Left ventricle myocardium inferior (tissue), 1 donor: ENCODE data around the gene TMEM126A. TPM values are rescaled to one million over a fixed set of nuclear protein-coding genes. Genes with fewer than 3 reads are reported as not detected.

Source experiments
- DNase-seq: peaks from one replicate; pipeline ENCODE4 v3.0.0-alpha.2; 2020
- H3K27ac ChIP-seq: fragments of 200-600 bp; replicated peaks from 2 replicates; pipeline ENCODE4 v1.8.0; 2021
- H3K27me3 ChIP-seq: fragments of 200-600 bp; 2 replicates; pipeline ENCODE4 v1.8.0; 2021; ENCODE audit warnings: low read depth
- H3K36me3 ChIP-seq: fragments of 200-600 bp; 2 replicates; pipeline ENCODE4 v1.8.0; 2021
- H3K4me1 ChIP-seq: fragments of 200-600 bp; 2 replicates; pipeline ENCODE4 v1.8.0; 2021
- H3K4me3 ChIP-seq: fragments of 200-600 bp; 2 replicates; pipeline ENCODE4 v1.8.0; 2021; ENCODE audit warnings: mild to moderate bottlenecking, moderate library complexity
- H3K9me3 ChIP-seq: fragments of 200-600 bp; replicated peaks from 2 replicates; pipeline ENCODE4 v1.8.0; 2021
- intact Hi-C: fragments of 100-400 bp; cut with micrococcal nuclease; formaldehyde crosslinking; loops from one replicate; pipeline ENCODE4 v1.11.0; 2022
- total RNA-seq: library from RNA; stranded (reverse); fragmentation: NEBNext Ultra II Directional; extraction: Animal tissue kit (Norgen Biotek cat#: 25700); gene quantifications from one replicate; pipeline ENCODE4 v1.2.1, GENCODE V29; 2021
- TF ChIP-seq, protein P1 (sequence below): fragments of 200-600 bp; IDR thresholded peaks from 2 replicates; pipeline ENCODE4 v1.8.0; 2021; ENCODE audit warnings: antibody characterized with exemption, mild to moderate bottlenecking, borderline replicate concordance
- donor health status: DM: no; HTN: yes; CAD: no; lungs with severe emphysema.

Gene TMEM126A
- total RNA-seq, 1 donor from 2014 or later: 75.2 TPM

DNA sequence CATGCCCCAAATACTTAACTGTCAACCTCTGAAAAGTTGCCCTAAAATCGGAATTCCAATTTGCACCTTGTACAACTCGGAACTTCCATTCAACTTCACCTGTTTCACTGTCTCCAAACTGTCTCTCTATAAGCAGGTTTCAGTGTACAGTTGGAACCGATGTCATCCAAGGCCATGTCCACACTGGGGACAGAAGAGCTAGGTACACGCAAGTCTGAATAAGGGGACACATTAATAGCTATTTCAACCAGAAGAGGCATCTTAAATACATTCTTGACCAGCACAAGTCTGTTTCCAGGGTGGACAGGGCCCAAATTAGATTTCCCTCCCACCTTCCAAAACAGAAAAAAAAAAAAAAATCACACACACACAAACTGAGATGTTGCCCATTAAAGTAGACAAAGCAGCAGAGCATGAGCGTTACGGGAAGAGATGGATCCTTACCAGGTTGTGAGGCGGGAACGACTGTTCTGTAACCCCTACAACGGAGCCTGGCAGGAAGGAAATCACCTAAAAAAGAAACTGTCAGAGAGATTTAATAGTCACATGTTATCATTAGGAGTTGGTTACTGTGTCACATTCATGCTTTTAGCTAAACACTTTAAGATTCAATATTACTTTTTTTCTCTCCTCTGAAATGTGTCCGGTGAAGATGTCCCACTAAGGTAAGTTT, 15.4 kb downstream of the TMEM126A start:
- no peaks in the 10 kb centered on the region for H3K27me3 ChIP-seq
- peaks cover 19% of the 10 kb centered on the region for H3K36me3 ChIP-seq
- intact Hi-C loops: no loop called here
- peak overlapping the region; percentile 95 for H3K27ac ChIP-seq
- no peaks in the 10 kb centered on the region for H3K9me3 ChIP-seq
- DNase-seq: no peak
- TF ChIP-seq, protein P1, sequence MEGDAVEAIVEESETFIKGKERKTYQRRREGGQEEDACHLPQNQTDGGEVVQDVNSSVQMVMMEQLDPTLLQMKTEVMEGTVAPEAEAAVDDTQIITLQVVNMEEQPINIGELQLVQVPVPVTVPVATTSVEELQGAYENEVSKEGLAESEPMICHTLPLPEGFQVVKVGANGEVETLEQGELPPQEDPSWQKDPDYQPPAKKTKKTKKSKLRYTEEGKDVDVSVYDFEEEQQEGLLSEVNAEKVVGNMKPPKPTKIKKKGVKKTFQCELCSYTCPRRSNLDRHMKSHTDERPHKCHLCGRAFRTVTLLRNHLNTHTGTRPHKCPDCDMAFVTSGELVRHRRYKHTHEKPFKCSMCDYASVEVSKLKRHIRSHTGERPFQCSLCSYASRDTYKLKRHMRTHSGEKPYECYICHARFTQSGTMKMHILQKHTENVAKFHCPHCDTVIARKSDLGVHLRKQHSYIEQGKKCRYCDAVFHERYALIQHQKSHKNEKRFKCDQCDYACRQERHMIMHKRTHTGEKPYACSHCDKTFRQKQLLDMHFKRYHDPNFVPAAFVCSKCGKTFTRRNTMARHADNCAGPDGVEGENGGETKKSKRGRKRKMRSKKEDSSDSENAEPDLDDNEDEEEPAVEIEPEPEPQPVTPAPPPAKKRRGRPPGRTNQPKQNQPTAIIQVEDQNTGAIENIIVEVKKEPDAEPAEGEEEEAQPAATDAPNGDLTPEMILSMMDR: no peak
- peaks cover 71% of the 10 kb centered on the region for H3K4me1 ChIP-seq
- H3K4me3 ChIP-seq: peak overlapping the region; percentile 88

DNA sequence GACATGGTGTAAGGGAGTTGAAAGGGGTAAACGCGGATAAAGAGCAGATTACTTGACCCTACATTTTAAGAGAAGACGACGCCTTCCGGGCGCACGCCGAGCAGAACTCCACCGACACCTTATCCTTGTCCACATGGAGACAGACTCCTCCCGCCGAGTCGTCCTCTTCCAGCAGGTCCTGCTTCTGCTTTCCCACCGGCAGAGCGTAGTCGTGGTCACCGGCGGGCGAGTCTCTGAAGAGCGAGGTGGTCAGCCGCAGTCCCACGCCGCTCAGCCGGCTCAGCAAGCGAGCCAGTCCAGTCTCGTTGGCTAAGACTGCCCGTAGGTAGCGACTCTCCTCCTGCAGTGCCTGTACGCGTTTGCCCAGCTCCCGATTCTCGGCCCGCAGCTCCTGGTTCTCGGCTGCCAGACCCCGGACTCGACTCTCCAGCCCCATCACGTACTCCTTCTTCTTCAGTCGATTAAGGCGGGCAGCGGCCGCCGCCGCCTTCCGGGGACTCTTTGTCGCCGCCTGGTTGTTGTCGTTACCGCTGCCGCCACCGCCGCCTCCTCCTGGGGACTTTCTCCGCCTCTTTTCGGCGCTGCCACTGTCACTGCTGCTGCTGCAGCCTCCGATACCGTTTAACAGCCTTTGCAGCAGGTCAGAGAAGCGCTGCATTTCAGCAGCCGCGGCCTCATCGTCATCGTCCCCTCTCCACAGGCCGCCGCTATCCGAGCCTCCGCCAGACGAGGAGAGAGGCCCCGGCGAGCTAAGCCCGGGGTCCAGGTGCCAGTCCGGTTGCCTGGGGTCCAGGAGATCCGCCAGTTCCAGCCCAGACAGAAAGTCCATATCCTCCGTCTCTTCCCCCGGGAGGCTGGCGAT, 16.2 kb downstream of the TMEM126A start:
- H3K4me1 ChIP-seq: peaks cover 63% of the 10 kb centered on the region

DNA sequence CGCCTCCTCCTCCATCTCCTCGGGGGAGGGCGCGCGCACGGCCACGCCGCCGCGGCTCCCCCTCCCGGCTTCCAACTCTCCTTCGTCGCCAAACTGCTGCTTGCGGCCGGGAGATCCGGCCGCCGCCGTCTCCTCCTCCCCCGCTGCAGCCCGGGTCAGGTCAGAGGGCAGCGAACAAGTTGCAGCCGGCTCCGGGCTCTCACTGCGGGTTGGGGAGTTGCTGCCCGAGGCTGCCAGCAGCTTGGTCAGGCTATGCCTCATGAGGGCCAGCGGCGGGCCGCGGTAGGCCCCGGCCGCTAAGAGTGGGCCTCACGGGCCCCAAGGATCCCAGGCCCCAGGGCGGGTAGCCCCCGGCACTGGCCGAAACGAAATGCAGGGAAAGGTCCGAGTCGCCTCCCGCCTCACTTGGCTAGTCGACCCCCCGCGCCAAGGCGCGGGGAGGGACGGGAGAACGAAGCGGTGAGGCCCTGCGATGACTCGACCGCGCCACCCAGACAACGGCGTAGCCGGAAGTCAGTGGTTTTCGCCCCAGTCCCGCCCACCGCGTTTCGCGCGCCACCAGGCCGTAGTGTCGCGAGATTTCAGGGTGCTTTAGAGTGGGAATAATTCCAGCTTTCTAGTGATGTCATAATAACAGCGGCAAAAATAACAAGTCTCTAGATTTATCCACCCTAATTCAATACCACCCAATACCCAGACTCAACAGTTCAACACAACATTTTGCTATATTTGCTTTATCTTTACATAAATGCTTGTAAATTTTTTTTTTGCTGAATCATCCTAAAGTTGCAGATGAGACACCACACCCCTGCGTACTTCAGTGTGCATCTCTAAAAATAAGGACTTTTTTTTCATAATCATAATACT, 17.1 kb downstream of the TMEM126A start, which contains the start of gene CREBZF:
CREBZF (minus strand) TSS at position 515 of the 867 bp plus-strand sequence; CDS start at position 261, 254 bp downstream.
- Histone ChIP-seq H3K4me3 (peak within 1 kb of the TSS; percentile 88), H3K36me3 (peaks cover 7% of the 10 kb centered on the region), H3K27ac (peak within 1 kb of the TSS; percentile 95), H3K9me3 (no peaks in the 10 kb centered on the region), H3K4me1 (peaks cover 54% of the 10 kb centered on the region), H3K27me3 (no peaks in the 10 kb centered on the region)
- peak; percentile 94 for DNase-seq
- TF ChIP-seq, protein P1: no peak
- intact Hi-C loops: no loop called here

More for the DNA sequence above, 16.2 kb downstream of the TMEM126A start:
- DNase-seq: peak; percentile 83
- peak overlapping the region; percentile 95 for H3K27ac ChIP-seq
- TF ChIP-seq, protein P1: peak; percentile 72
- intact Hi-C loops: no loop called here
- no peaks in the 10 kb centered on the region for H3K27me3 ChIP-seq
- H3K36me3 ChIP-seq: peaks cover 15% of the 10 kb centered on the region
- H3K9me3 ChIP-seq: no peaks in the 10 kb centered on the region
- H3K4me3 ChIP-seq: peak overlapping the region; percentile 88

DNA sequence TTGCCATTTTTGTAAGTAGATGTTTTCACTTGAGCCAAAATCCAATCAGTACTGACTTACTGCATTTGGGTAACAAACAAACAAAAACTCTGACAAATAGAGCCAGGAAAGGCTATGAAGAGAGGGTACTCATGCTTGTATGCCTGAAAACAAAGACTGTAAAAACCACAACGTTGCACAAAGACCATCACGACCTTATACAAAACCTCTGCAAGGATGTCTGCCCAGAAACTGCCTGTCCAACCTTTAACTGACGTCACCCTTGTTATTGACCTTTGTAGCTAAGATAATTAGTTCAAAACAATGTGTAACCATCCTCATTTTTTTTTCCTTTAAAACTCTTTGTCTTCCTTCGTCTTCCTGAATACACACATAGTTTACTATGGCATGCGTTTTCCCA, 18.0 kb downstream of the TMEM126A start:
- TF ChIP-seq, protein P1: no peak
- Histone ChIP-seq H3K36me3 (no peaks in the 10 kb centered on the region), H3K4me3 (peak overlapping the region; percentile 88), H3K9me3 (no peaks in the 10 kb centered on the region), H3K27me3 (no peaks in the 10 kb centered on the region), H3K4me1 (peaks cover 45% of the 10 kb centered on the region), H3K27ac (peak overlapping the region; percentile 95)
- no peak for DNase-seq
- intact Hi-C loops: no loop called here

DNA sequence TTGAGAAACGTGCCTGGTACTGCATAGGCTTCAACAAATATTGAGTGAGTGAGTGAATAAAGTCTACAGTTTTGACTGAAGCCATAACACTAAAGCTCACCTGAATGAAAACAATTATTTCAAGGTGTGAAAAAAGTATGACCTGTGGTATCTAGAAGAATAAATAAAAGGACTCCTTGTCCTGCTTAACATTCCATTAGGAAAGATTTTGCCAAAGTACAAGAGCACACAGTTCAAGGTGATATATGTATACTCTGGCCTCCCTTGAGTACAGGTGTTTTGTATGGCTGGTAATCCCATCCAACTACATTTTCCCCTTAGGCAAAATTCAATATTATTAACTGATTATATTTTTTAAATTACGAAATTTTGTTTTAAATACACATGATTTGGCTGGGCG, 18.9 kb downstream of the TMEM126A start:
- H3K27ac ChIP-seq: no peak overlapping the region
- H3K9me3 ChIP-seq: no peaks in the 10 kb centered on the region
- H3K27me3 ChIP-seq: no peaks in the 10 kb centered on the region
- TF ChIP-seq, protein P1: no peak
- peaks cover 36% of the 10 kb centered on the region for H3K4me1 ChIP-seq
- DNase-seq: no peak
- no peak overlapping the region for H3K4me3 ChIP-seq
- intact Hi-C loops: no loop called here
- H3K36me3 ChIP-seq: no peaks in the 10 kb centered on the region
